Colon (tissue), 2 donors: ENCODE data around the gene DPP3.
"Not testable (repeated sequence)": the region's sequence is repeated elsewhere in the genome, so short reads cannot be mapped to it uniquely, and the experiment has no call there.

Experiments used
- FAIRE-seq: peaks from 2 replicates; lab custom pipeline; 2012; peaks lifted over from hg19 to GRCh38; lab: Jason Lieb, UNC
- donor health status: control.
- donor health status: control.

DPP3 gene

GRCh38 chr11:66532784-66533183 is 52.5 kb downstream of the DPP3 start:
- no peak for FAIRE-seq

GRCh38 chr11:66539170-66539869 is 59.1 kb downstream of the DPP3 start:
- FAIRE-seq, result no peak

DNA sequence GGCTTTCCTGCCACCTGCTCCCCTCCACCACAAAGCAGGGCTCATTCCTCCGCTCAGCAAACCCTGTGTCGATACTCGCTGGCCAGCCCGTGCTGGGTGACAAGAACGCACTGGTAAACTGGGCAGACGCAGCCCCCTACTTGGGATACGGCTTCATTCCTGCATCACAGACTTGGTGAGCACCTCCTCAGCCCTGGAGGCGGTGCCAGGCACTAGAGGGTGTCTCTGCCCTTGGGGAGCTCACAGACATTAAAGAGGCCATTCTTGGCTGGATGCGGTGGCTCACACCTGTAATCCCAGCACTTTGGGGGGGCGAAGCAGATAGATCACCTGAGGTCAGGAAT is 59.6 kb downstream of the DPP3 start:
- FAIRE-seq, result no peak

DNA sequence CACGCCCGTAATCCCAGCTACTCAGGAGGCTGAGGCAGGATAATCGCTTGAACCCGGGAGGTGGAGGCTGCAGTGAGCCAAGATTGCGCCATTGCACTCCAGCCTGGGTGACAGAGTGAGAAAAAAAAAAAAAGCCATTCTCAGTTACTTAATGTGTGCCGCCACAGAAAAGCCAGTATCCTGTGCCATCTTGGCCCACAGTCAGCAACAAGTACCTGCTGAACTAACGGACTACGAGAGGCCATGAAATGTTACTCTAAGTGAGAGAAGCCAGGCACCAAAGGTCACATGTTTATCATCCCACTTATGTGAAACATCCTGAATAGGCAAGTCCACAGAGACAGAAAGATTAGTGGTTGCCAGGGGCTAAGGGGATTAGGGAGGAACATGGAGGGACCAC is 60.4 kb downstream of the DPP3 start:
- FAIRE-seq, result not testable (repeated sequence)

- no peak for FAIRE-seq
Observed at GRCh38 chr11:66541892-66542291, 61.7 kb downstream of the DPP3 start.

DNA sequence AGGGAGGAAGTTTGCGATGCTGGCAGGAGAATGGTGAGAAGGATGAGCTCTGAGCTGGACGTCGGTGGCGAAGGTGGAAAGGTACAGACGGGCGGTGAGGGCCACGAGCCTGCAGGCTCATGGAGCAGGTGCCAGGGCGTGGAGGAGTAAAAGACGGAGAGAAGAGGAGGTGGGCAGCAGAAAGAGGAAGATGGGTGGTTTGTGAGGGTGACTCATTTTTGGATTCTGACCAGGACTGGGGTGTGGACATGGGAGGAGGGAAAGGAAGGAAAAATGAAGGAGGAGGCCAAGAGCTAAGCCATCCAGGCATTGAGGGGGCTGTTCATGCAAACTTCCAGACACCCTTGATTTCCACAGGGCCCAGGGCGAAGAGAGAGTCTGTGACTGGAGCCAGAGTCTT is 62.1 kb downstream of the DPP3 start:
- no peak for FAIRE-seq

DNA sequence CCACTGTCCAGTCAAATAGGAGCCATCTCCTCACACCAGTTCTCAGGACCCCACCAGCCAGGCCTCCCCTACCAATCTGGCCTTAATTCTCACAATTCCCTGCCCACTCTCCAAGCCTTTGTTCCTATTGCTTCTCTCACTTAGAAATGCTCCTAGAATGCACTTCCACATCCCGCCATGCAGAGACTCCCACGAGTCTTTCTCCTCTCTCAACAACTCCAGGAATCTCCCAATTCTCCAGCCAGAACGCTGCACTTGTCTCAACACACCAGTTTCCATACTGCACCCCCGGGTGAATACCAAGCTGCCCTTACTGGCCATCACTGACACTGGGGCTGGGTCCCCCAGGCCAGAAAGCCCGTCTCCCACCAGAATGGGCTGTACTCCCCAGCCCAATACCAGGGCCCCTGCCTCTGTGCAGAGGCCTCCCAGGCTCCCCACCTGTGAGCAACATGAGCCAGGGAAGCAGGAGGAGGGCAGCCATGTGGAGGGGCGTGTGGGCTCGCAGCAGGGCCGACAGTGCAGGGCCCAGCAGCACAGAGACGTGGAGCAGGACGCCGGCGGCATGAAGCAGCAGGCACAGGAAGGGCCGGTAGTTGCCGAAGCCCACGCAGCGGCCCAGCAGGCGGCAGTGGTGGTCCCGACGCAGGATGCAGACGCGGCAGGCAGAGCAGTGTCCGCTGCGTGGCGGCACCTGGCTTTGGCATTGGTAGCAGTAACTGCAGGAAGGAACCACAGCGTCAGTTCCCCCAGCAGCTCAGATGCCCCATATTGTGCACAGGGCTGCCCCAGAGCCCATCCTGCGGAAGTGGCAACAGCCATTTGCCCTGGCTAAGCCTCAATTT is 63.3 kb downstream of the DPP3 start:
- FAIRE-seq, result no peak

DNA sequence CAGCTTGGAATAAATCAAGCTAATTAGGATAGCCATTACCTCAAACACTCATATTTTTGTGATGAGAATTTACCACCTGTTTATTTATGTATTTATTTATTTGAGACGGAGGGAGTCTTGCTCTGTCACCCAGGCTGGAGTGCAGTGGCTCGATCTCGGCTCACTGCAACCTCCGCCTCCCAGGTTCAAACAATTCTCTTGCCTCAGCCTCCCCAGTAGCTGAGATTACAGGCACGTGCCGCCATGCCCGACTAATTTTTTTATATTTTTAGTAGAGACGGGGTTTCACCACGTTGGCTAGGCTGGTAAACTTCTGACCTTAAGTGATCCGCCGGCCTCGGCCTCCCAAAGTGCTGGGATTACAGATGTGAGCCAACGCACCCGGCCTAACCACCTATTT is 64.7 kb downstream of the DPP3 start:
- not testable (repeated sequence) for FAIRE-seq

- FAIRE-seq, result no peak
Observed at GRCh38 chr11:66545701-66546367, 65.6 kb downstream of the DPP3 start, which contains the start of gene ZDHHC24. TSS of gene ZDHHC24 (minus strand) at chr11:66546048. CDS start at chr11:66546003, 45 bp downstream.

DNA sequence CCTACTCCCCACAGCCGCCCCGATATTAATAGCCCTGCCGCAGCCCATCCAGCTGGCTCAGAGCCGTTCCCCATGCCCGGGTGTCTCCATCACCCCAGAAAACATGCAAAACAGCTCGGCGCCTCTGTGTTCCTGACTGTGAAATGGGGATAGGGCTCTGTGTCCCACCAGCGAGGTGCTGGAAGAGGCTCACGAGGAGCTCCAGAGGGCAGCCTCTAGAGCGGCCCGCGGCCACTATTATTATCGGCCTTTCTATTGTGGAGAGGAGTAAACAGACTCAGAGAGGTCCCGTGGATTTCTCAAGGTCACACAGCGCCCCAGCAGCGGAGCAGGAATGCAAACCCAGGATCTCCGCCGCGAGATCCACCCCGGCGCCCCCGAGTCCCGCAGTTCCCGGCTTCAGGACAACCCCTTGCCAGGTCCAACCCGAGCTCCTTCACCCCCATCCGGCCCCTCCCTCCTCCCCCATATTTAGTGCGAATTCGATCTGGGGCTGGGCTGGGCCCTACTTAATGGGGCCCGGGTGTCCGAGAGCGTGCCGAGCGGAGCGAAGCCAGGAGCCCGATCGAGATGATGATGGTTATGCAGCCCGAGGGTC is 66.2 kb downstream of the DPP3 start, which contains the start of gene ACTN3:
Gene ACTN3 (plus strand): TSS at position 536 of the 598 bp plus-strand sequence. CDS start 35 bp downstream, at position 571.
- no peak for FAIRE-seq

GRCh38 chr11:66546966-66547661 is 66.9 kb downstream of the DPP3 start:
- FAIRE-seq, result no peak

GRCh38 chr11:66547662-66548009 is 67.4 kb downstream of the DPP3 start:
- FAIRE-seq, result no peak

DNA sequence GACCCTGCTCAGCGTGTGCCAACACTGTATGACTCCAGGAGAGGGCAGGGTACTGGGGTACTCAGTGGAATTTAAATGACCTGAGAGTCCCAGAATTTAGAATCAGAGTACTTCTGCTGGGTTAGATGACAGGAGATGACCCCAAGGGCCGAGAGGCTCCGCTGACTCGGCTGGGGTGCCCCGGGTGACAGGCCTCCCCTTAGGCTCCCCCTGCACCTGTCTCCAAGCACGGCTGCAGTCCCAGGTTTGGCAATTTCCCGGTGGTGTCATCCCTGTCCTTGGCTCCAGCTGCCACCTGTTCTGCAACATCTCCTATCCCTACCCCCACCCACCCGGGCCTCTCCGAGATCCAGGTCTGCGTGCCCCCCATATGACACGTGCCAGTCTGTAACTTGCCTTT is 67.8 kb downstream of the DPP3 start:
- FAIRE-seq, result no peak

- FAIRE-seq, result no peak
Observed at GRCh38 chr11:66548774-66549630, 68.8 kb downstream of the DPP3 start.

GRCh38 chr11:66549696-66550095 is 69.5 kb downstream of the DPP3 start:
- no peak for FAIRE-seq

- FAIRE-seq, result no peak
Observed at GRCh38 chr11:66550887-66551286, 70.7 kb downstream of the DPP3 start.

DNA sequence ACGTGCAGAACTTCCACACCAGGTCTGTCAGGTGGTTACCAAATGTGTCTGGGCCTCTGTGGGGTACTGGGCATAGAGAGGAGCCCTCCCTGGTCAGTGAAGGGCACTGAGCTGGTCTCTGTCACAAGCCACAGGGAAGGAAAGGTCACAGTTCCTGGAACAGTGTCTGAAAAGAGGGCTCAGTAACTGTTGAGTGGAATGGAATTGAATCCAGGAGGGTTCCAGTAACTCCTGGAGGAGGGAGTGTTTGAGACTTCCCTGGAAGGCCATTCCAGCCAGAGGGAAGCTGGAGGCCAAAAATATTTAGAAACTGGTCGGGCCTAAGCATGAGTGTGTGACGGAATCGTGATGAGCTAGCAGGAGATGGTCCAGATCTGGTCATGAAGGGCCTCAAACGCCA is 74.4 kb downstream of the DPP3 start:
- FAIRE-seq, result no peak

DNA sequence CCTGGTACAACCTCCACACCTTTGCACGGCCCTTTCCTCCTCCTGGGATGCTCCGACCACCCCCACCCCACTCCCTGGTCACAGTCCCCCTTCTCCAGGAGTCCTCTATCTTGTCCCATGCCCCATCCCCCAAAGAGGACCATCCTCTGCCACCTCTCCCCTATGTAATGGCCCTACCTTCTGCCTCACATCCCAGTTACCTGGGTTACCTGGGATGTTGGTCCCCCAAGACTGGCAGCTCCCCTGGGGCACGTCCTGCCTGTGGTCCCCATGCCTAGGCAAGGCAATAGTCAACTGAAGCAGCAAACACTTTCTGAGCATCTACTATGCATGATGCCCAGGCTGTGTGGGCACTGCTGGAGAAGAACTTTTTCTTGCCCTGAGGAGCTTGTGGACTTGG is 75.2 kb downstream of the DPP3 start:
- FAIRE-seq, result no peak

GRCh38 chr11:66556086-66556485 is 75.9 kb downstream of the DPP3 start:
- FAIRE-seq, result no peak

- no peak for FAIRE-seq
Observed at GRCh38 chr11:66557733-66558326, 77.6 kb downstream of the DPP3 start.
